GM12878 (cell line): ENCODE data around the gene CRNKL1. TPM values are rescaled to one million over a fixed set of nuclear protein-coding genes. Genes with fewer than 3 reads are reported as not detected.

ENCODE experiments used
- ATAC-seq: fragments of 200-7000 bp; cut with Tn5 transposase; 3 replicates; pipeline ENCODE4 v1.9.1; 2020; ENCODE audit warnings: mild to moderate bottlenecking, moderate library complexity
- BruUV-seq: library from RNA; stranded (reverse); fragments of 400-500 nt; replicated peaks from 2 replicates; lab custom pipeline; 2021; lab: Mats Ljungman, UMichigan
- CTCF ChIA-PET: fragments of 300-600 bp; sonication (Branson Sonifier 250); formaldehyde crosslinking; extraction: SDS; loops from one replicate; lab custom pipeline; 2021; ENCODE audit warnings: inconsistent platforms; lab: Yijun Ruan, JAX
- POLR2A ChIA-PET: fragments of 350-600 bp; formaldehyde crosslinking; extraction: SDS; loops from one replicate; lab custom pipeline; 2021; ENCODE audit warnings: inconsistent platforms; lab: Charles Lee
- RAD21 ChIA-PET: fragments of 300-600 bp; sonication (Branson Sonifier 250); formaldehyde crosslinking; loops from one replicate; lab custom pipeline; 2023; ENCODE audit warnings: antibody characterized with exemption; ENCODE audit not compliant: unreplicated experiment; lab: Charles Lee
- SMC1A ChIA-PET: fragments of 300-600 bp; sonication (Branson Sonifier 250); formaldehyde crosslinking; loops from one replicate; lab custom pipeline; 2023; ENCODE audit not compliant: unreplicated experiment, uncharacterized antibody; lab: Charles Lee
- DNase-seq: peaks from one replicate; pipeline ENCODE4 v3.0.0-alpha.2; 2011; ENCODE audit warnings: low read depth, low spot score
- FAIRE-seq: peaks from 3 replicates; lab custom pipeline; 2011; peaks lifted over from hg19 to GRCh38; lab: Jason Lieb, UNC
- H2AFZ ChIP-seq: 2 replicates; pipeline ENCODE4 v1.6.0; 2011; ENCODE audit warnings: low read depth, low read length, control low read depth; ENCODE audit not compliant: control insufficient read depth
- H3K27ac ChIP-seq: 2 replicates; pipeline ENCODE4 v1.5.1; 2011; ENCODE audit warnings: control low read depth; ENCODE audit not compliant: control insufficient read depth, insufficient read depth
- H3K27me3 ChIP-seq, 2 experiments: replicated peaks in 1 of 2; 2 replicates each; pipeline versions ENCODE4 v1.6.0 to v1.6.1; 2011; ENCODE audit warnings: low read length in 1 of 2; ENCODE audit not compliant: control insufficient read depth in 2 of 2, insufficient read depth in 2 of 2
- H3K36me3 ChIP-seq, 2 experiments: 2 replicates each; pipeline ENCODE4 v1.5.1; 2011; ENCODE audit warnings: low read length in 1 of 2; ENCODE audit not compliant: control insufficient read depth in 2 of 2, insufficient read depth in 2 of 2
- H3K4me1 ChIP-seq: 2 replicates; pipeline ENCODE4 v1.6.1; 2011; ENCODE audit warnings: mild to moderate bottlenecking, low read length, moderate library complexity, mixed read lengths; ENCODE audit not compliant: control insufficient read depth, insufficient read depth
- H3K4me2 ChIP-seq: 2 replicates; pipeline ENCODE4 v1.6.0; 2011; ENCODE audit warnings: control low read depth; ENCODE audit not compliant: control insufficient read depth, insufficient read depth
- H3K4me3 ChIP-seq: fragments of 200-600 bp; sonication (generic); 2 replicates; pipeline ENCODE4 v1.5.1; 2016
- H3K79me2 ChIP-seq: 2 replicates; pipeline ENCODE4 v1.6.0; 2011; ENCODE audit warnings: low read length; ENCODE audit not compliant: control insufficient read depth, insufficient read depth
- H3K9ac ChIP-seq: 2 replicates; pipeline ENCODE4 v1.8.0; 2011; ENCODE audit warnings: low read length, control low read depth, mixed read lengths; ENCODE audit not compliant: control insufficient read depth, insufficient read depth
- H3K9me3 ChIP-seq: replicated peaks from 3 replicates; pipeline ENCODE4 v1.5.1; 2011; ENCODE audit warnings: mild to moderate bottlenecking, low read length; ENCODE audit not compliant: control insufficient read depth, insufficient read depth
- H4K20me1 ChIP-seq: 2 replicates; pipeline ENCODE4 v1.6.0; 2011; ENCODE audit not compliant: control insufficient read depth, insufficient read depth
- KAT2A ChIP-seq: conservative IDR thresholded peaks from 2 replicates; pipeline ENCODE4 v1.6.1; 2011; ENCODE audit warnings: low read depth, low read length; ENCODE audit not compliant: control insufficient read depth
- MXI1 ChIP-seq: fragments of 150-350 bp; IDR thresholded peaks from 2 replicates; pipeline ENCODE4 v1.6.1; 2011; ENCODE audit warnings: low read depth, mild to moderate bottlenecking, inconsistent platforms, low read length, improper control_type of control experiment
- RAD21 ChIP-seq: IDR thresholded peaks from 2 replicates; pipeline ENCODE4 v1.6.1; 2011; ENCODE audit warnings: mild to moderate bottlenecking, low read depth, low read length, moderate library complexity; ENCODE audit not compliant: insufficient read depth
- WGBS: methylation state at CpG from one replicate; pipeline ENCODE4 v1.1.6; 2016; ENCODE audit warnings: low lambda C conversion rate; ENCODE audit not compliant: insufficient replicate concordance, insufficient coverage; ENCODE audit errors: missing lambda C conversion rate; 5-methylcytosine and 5-hydroxymethylcytosine counted together
- in situ Hi-C: fragments of 300-500 bp; cut with MboI; formaldehyde crosslinking; loops from 9 replicates; pipeline ENCODE4 v1.14.3; 2018; ENCODE audit warnings: mixed read lengths
- intact Hi-C: fragments of 100-400 bp; cut with micrococcal nuclease; formaldehyde crosslinking; loops from one replicate; pipeline ENCODE4 v1.14.2; 2022; ENCODE audit not compliant: unreplicated experiment
- polyA plus RNA-seq, 11 experiments: library from polyadenylated mRNA; depleted of rRNA in 4 of 11; unstranded in 6 of 11; stranded (reverse) in 5 of 11; fragments of >200 nt; fragmentation: Nextera tagmentation in 4 of 11; fragmentation: Illumina TruSeq in 1 of 11; extraction: Ambion mirVana in 4 of 11; extraction: Trizol in 1 of 11; gene quantifications; 1 replicate in 1 of 11; 2 replicates in 10 of 11; pipeline versions ENCODE4 v1.2.1 to v1.2.3, GENCODE V29; 2011 to 2016; ENCODE audit warnings: inconsistent platforms in 2 of 11, missing spikeins in 2 of 11, low read depth in 1 of 11
- total RNA-seq, 4 experiments: library from RNA; depleted of rRNA in 3 of 4; stranded (reverse); fragments of >200 nt in 3 of 4; fragmentation: Illumina TruSeq in 1 of 4; extraction: Trizol in 1 of 4; gene quantifications; 2 replicates each; pipeline versions ENCODE4 v1.2.1 to v1.2.3, GENCODE V29; 2013 to 2021
- TF ChIP-seq, protein P1 (sequence below): IDR thresholded peaks from 2 replicates; pipeline ENCODE4 v1.6.1; 2011; ENCODE audit warnings: borderline replicate concordance, low read depth, mild to moderate bottlenecking, moderate library complexity, mixed read lengths, low read length; ENCODE audit not compliant: insufficient read depth; ENCODE audit errors: extremely low read length
- TF ChIP-seq, protein P2 (sequence below): IDR thresholded peaks from 2 replicates; pipeline ENCODE4 v1.6.1; 2012; ENCODE audit warnings: improper control_type of control experiment, low read depth, low read length; ENCODE audit not compliant: insufficient replicate concordance
- TF ChIP-seq, protein P3 (sequence below): fragments of 450-650 bp; IDR thresholded peaks from 2 replicates; pipeline ENCODE4 v1.6.1; 2016; ENCODE audit warnings: mild to moderate bottlenecking

CRNKL1 gene
- total and polyA plus RNA-seq, 10 of the 15 experiments (the other 5 are each of a cell fraction or from before 2014, with no cell fraction given) = 9.5 to 28.4 (median 17.5) TPM

DNA sequence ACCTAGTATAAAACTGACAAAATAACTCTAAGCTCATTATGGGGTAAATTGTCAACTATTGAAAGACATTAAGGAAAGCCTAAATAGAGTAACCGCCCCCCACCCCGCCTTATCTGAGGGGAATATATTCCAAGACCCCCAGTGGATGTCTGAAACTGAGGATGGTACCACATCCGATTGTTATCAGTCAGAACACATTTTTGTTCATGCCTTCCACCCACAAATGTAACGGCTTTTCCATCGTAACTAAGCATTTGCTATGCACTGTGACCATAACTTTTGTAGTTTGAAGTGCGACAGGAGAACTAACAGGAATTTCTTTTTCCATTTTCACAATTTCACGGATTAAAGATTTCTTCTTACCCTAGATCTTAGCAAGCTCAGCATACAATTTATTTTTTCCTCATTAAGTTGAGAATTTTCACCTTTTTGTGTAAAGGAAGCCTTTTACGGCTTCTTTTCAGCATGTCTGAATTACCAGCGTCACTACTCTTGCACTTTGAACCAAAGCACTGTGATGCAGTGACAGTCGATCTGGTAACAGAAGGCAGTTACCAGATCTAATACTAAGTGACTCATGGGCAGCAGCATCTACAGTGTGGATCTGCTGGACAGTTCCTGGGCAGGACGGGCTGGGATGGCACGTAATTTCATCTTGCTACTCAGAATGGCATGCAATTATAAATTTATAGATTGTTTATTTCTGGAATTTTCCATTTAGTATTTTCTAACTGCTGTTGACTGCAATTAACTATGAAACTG lies 11.9 kb upstream of the CRNKL1 start:
- no peaks in the 10 kb centered on the region for H3K36me3 ChIP-seq
- TF ChIP-seq MXI1 (no peak), KAT2A (no peak), RAD21 (no peak)
- TF ChIP-seq, protein P1, sequence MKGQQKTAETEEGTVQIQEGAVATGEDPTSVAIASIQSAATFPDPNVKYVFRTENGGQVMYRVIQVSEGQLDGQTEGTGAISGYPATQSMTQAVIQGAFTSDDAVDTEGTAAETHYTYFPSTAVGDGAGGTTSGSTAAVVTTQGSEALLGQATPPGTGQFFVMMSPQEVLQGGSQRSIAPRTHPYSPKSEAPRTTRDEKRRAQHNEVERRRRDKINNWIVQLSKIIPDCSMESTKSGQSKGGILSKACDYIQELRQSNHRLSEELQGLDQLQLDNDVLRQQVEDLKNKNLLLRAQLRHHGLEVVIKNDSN = no peak
- TF ChIP-seq, protein P2, sequence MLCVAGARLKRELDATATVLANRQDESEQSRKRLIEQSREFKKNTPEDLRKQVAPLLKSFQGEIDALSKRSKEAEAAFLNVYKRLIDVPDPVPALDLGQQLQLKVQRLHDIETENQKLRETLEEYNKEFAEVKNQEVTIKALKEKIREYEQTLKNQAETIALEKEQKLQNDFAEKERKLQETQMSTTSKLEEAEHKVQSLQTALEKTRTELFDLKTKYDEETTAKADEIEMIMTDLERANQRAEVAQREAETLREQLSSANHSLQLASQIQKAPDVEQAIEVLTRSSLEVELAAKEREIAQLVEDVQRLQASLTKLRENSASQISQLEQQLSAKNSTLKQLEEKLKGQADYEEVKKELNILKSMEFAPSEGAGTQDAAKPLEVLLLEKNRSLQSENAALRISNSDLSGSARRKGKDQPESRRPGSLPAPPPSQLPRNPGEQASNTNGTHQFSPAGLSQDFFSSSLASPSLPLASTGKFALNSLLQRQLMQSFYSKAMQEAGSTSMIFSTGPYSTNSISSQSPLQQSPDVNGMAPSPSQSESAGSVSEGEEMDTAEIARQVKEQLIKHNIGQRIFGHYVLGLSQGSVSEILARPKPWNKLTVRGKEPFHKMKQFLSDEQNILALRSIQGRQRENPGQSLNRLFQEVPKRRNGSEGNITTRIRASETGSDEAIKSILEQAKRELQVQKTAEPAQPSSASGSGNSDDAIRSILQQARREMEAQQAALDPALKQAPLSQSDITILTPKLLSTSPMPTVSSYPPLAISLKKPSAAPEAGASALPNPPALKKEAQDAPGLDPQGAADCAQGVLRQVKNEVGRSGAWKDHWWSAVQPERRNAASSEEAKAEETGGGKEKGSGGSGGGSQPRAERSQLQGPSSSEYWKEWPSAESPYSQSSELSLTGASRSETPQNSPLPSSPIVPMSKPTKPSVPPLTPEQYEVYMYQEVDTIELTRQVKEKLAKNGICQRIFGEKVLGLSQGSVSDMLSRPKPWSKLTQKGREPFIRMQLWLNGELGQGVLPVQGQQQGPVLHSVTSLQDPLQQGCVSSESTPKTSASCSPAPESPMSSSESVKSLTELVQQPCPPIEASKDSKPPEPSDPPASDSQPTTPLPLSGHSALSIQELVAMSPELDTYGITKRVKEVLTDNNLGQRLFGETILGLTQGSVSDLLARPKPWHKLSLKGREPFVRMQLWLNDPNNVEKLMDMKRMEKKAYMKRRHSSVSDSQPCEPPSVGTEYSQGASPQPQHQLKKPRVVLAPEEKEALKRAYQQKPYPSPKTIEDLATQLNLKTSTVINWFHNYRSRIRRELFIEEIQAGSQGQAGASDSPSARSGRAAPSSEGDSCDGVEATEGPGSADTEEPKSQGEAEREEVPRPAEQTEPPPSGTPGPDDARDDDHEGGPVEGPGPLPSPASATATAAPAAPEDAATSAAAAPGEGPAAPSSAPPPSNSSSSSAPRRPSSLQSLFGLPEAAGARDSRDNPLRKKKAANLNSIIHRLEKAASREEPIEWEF = no peak
- TF ChIP-seq, protein P3, sequence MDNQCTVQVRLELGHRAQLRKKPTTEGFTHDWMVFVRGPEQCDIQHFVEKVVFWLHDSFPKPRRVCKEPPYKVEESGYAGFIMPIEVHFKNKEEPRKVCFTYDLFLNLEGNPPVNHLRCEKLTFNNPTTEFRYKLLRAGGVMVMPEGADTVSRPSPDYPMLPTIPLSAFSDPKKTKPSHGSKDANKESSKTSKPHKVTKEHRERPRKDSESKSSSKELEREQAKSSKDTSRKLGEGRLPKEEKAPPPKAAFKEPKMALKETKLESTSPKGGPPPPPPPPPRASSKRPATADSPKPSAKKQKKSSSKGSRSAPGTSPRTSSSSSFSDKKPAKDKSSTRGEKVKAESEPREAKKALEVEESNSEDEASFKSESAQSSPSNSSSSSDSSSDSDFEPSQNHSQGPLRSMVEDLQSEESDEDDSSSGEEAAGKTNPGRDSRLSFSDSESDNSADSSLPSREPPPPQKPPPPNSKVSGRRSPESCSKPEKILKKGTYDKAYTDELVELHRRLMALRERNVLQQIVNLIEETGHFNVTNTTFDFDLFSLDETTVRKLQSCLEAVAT = no peak
- H3K9ac ChIP-seq = no peak overlapping the region
- in situ Hi-C loops = no loop called here
- CTCF ChIA-PET = interaction anchor here (1.0 kb wide), 1 partner anchor 20 kb away, joined by 3 read pairs; no protein-coding TSS in a partner anchor
- no peak overlapping the region for H3K27ac ChIP-seq
- no peak for DNase-seq
- WGBS = 26% methylated on average over 12 of the region's 12 CpGs
- intact Hi-C loops = no loop called here
- no peak for FAIRE-seq
- H3K9me3 ChIP-seq = no peaks in the 10 kb centered on the region
- H2AFZ ChIP-seq = no peak overlapping the region
- H4K20me1 ChIP-seq = no peaks in the 10 kb centered on the region
- no peaks in the 10 kb centered on the region for H3K4me1 ChIP-seq
- H3K4me3 ChIP-seq = no peak overlapping the region
- no TSS peak for BruUV-seq
- H3K79me2 ChIP-seq = no peaks in the 10 kb centered on the region
- POLR2A ChIA-PET = no interaction called here
- H3K4me2 ChIP-seq = no peak overlapping the region
- ATAC-seq = no peak
- RAD21 ChIA-PET = no interaction called here
- SMC1A ChIA-PET = no interaction called here
- no peaks in the 10 kb centered on the region; a peak in 2 of 4 replicates for H3K27me3 ChIP-seq
